ENCODE results near the gene SLAIN1.

The SLAIN1 gene

DNA sequence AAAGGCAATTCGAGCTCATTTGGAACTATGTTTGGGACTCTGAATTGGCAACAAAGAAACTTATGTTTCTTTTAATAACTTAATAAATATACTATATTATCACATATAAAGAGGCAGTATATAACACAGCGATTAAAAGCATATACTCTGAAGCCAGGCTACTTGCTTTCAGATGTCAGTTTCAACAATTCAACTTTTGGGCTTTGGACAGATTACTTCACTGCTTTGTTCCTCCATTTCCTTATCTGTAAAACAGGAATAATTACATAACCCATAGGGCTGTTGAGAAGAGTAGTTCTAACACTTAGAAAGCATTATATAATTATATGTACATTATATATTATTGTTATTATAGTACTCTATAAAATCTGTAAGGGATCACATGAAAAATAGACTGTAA, 113.9 kb downstream of the SLAIN1 start:
- no peaks in the 10 kb centered on the region for H3K9me3 Mint-ChIP-seq
- no peaks in the 10 kb centered on the region for H3K36me3 Mint-ChIP-seq (ENCODE audit: low read depth)

GRCh38 chr13:77811981-77812380, 114.5 kb downstream of the SLAIN1 start:
- Mint-ChIP-seq H3K9me3 (no peaks in the 10 kb centered on the region), H3K4me3 (no peak overlapping the region), H3K4me1 (ENCODE audit: low read depth) (no peaks in the 10 kb centered on the region), H3K27ac (no peak overlapping the region), H3K36me3 (ENCODE audit: low read depth) (no peaks in the 10 kb centered on the region), H3K27me3 (peaks cover 4% of the 10 kb centered on the region)

More for the DNA sequence above, 113.9 kb downstream of the SLAIN1 start:
- no peak overlapping the region for H3K27ac Mint-ChIP-seq
- H3K27me3 Mint-ChIP-seq: peaks cover 9% of the 10 kb centered on the region
- no peak overlapping the region for H3K4me3 Mint-ChIP-seq
- no peaks in the 10 kb centered on the region for H3K4me1 Mint-ChIP-seq (ENCODE audit: low read depth)
